HG02973 (cell line): Measurements from ENCODE around the gene CAMK2D.

ENCODE experiments used
- ATAC-seq: cut with Tn5 transposase; IDR thresholded peaks from one replicate; pipeline ENCODE4 v1.9.1; 2021; ENCODE audit warnings: moderate library complexity; ENCODE audit not compliant: unreplicated experiment

CAMK2D gene

DNA sequence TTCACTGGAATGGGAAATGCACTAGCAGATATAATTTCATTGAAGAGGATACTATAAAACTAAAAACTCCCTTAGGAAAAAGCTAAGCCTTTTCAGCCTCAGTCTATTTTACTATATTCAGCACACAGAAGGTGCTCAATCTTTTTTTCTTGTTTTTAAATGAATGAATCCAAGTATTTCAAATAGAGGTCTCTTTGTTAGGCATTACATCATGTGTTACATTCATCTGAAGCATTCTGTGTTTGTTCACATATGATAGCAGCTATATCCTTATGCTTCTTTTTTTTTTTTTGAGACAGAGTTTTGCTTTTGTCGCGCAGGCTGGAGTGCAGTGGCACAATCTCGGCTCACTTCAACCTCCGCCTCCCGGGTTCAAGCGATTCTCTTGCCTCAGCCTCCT, 278.4 kb downstream of the CAMK2D start:
- ATAC-seq: no peak

DNA sequence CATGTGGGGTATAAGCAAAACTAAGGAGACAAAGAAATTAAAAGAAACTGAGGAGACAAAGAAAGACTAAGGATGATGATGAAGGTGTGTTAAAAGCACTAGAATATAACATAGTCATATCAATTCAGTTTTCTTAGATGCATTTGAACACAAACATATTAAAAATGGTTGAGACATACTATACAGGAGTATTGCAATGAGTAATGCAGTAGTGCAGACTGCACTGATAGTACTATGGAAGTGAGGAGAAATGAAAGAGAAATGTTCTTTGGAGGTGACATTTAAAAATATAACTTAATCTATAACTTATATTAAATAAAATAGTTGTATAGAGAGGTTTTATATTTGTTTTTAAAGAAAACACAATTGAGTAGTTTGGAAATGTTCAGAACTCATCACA, 279.2 kb downstream of the CAMK2D start:
- no peak for ATAC-seq

DNA sequence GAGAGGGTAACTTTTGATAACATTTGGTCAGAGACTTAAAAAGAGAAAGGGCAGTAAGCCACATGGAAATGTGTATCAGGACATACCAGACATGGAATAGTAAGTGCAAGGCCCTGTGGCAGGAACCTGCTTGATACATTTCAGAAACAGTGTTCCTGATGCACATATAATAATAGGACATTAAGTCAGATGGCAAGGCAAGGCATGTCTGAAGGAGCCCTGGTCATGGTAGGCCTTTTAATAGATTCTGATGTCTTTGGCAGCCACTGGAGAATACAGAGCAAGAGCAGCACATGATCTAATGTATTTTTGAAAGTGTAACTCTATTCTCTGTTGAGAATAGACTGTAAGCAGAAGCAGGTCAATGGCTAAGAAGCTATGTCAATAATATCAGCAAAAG, 279.7 kb downstream of the CAMK2D start:
- no peak for ATAC-seq

DNA sequence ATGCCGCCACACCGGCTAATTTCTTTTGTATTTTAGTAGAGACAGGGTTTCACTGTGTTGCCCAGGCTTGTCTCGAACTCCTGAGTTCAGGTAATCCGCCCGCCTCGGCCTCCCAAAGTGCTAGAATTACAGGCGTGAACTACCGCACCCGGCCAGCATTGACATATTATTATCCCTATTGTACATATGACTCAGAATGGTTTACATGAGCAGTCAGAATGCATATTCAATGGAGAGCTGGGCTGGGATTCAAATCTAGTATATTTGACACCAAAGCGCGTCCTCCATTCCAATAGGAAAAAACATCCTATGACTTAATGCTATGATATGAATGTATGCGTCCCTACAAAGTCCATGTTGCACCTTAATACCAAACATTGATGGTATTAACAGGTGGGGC, 281.4 kb downstream of the CAMK2D start:
- ATAC-seq: no peak

DNA sequence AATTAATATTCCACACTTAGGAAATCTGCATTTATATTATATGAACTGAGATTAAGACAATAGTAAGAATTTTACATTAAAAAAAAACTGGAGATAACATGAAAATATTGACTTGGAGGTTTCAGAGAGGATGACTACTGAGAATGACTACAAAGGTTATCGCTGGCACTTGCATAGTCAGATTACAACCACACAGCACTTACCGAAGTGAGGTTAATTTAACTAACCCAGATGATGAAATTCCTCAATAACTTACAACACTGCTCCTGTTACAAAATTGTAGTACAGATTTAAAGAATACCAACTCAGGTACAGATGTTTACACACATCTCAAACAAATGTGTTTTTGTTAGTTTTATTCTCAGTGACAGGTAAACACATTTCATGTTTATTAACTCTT, 283.5 kb downstream of the CAMK2D start:
- no peak for ATAC-seq

DNA sequence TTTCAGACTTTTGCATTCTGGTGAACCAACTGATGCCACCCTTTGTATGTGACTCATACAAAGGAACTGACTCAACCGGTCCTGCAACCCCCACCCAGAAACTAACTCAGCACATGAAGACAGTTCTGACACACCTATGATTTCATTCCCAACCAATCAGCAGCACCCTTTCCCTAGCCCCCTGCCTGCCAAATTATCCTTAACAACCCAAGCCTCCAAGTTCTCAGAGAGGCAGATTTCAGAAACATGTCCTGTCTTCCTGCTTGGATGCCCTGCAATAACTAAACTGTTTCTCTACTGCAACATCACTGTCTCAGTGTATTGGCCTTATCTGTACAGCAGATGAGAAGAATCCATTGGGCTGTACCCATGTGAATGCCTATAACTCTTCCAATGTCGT, 284.7 kb downstream of the CAMK2D start:
- ATAC-seq: no peak

DNA sequence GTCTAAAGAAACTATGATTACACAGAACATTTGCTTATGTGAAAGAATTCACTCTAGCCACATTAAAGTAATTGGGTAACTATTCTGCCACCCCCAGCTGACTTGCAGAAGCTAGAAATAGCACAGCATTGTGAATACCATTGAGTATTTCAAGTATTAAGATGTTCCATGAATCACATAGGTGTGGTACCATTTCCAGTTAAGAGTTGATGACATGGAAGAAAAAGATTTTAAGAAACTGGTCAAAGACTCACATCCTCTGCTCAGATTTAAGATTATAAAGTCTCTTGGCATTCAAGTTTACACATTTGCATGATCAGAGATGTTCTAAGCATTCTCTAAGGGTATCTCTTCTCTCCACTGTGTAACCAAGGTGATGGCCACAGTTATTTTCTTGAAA, 287.5 kb downstream of the CAMK2D start:
- no peak for ATAC-seq

DNA sequence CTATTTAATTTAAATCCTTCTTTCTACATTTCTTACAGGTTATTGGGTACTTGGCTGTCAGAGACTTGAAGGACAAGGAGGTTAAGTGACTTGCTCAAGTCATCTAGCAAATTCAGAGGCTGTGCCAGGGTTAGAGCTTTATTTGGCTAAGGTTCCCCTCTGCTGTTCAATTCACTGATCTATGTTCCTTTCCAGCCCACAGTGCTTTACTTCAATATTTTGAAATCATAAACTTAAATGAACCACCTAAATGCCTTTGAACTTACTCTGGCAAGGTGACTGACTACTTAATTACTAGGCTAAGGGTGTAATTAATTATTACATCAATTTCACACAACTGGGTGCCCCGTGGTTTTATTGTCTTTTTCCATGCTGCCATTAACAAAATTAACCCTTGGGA, 288.7 kb downstream of the CAMK2D start:
- no peak for ATAC-seq

DNA sequence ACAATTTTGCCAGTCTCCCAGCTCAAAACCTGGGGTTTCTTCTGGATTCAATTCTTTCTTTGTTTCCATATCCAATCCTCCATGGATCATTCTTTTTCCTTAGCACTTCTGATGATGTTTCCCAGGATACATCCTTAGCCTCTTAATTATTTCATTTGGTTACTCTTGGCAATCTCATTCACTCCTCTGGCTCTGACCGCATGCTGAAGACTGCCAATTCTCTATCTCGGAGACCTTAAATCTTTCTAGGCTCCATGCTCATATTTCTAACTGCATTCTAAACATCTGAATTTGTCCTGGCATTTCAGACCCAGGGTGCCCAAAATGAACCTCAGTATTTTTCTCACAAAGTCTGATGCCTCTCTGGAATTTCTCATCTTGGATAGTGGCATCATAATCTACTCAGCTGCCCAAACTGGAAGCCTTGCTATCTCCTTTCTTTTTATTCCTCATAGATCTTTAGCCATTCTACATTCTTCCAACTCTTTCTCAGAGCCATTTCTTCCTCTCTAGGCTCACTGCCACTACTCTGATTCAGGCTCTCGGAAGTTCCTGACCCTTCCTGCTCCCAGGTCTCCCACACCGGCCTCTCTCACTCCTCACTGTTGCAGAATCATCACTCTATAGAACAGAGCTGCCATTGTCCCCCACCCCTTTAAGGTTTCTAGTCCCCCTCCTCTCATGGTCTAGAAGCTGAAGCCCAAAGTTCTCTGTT, 290.2 kb downstream of the CAMK2D start:
- ATAC-seq: no peak

DNA sequence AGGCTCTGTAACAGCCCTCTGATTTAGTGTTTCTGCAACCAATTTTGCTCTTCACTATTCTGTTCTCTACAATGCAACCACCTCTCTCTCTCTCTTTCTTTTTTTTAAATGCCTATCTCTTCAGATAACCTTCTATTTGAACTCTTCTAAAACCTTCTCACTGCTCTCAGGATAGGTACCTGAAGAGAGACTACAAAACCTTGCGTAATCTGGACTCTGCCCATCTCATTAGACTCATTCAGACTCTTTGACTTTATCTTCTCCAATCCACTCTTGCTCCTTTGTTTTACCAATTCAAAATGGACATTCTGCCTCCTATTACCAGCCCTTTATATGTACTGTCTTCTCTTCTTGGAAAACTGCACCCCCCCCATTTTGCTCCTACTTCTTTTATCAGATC, 291.6 kb downstream of the CAMK2D start:
- ATAC-seq: no peak

DNA sequence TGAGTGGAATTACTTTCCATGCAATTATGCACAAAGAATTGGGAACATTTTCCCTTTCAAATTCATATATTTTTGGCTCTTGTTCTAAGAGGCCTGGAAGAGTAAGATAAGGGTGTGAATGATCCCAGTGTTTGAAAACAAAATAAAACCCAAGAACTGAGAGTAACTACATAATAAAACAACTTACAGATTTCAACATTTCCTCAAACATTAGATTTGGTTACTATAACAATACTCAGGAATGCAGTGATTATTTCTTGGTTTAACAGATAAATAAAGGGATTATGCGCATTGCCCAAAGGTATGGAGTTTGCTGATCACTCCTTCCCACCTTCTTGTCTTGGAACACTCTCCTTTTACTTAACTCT, 292.5 kb downstream of the CAMK2D start:
- ATAC-seq: no peak

DNA sequence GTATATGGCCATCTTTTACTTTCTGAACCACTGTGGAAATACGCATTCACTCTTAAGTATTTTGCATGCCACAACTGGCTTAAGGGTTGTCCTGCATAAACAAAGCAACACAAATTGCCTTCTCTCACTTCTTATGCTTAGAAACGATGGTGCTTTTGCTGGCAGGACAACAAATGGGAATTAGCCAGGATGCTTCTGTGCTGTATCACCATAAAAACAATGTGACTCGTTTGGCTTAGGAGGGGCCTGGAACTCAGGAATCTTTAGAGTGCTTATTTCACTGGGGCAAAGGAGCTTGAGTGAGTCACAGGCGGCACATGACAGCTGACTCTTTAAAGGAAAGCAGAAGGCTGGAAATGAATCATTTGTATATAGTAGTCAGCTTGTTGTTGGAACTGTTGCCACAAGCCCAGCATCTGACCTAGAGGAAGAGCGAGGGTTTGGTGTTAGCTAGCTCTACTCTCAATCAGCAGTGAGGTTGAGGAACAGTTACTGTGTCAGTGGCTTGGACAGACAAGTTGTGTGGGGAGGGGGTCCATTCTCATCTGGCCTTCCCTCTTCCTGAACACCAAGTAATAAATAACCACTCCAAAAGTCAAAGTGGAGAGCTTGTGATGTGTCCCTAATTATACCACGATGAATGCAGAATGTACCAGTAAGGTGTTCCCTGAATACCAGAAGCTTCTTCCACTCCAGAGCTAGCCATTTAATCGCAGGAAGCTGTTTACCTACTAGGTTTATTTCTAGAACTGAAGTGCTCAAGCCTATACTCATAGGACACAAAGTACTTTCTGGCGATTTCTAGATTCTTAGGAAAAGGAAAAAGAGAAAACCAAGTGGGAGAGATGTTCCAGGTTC, 293.1 kb downstream of the CAMK2D start:
- no peak for ATAC-seq

DNA sequence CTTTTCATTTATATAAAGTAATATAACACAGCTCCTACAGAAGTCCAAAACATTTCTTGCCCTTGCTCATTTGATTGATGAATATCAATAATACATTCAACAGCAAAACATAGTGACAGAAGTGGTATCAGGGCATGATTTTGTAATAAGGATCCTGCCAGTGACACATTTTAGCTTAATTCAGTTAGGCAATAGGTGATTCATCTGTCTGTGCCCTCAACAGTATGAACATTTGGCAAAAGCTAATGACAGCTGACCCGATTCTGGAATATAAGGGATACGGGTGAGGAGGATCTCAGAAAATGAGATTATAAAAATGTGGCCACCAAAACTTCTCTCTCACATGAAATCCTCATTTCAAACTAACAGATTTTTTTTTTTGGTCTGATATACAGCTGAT, 294.0 kb downstream of the CAMK2D start:
- ATAC-seq: no peak

DNA sequence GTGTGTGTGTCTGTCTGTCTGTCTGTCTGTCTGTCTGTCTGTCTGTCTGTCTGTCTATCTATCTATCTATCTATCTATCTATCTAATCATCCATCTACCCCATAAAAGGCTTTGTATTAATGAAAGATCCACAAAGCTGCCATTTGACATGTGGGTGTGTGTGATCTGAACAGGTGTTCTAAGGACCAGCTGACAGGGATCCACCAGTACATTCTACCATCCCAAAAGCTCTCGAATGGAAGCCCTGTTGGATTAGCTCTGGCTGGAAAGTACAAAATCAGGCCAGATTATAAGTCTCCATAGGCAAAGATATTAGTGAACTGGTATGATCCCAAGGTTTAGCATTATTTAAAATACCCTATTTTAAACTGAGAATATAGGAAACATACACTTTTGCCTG, 299.3 kb downstream of the CAMK2D start:
- no peak for ATAC-seq

DNA sequence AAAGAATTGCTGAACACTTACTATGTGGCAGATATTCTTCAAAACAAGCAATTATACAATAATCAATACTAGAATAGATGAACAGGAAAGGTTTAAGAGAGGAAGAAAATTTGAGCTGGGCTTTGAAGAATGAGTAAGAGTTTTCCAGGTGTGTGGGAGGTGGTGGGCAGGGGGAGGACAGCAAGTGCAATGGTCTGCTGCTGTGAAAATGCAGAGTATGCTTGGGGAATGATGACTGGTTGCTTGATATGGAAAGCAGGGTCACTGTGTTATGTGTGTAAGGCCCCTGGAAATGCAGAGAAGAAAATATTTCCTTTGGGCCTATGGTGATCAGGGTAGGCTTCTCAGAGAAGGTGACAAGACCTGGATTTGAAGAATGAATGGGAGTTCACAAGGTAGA, 300.3 kb downstream of the CAMK2D start:
- ATAC-seq: no peak

DNA sequence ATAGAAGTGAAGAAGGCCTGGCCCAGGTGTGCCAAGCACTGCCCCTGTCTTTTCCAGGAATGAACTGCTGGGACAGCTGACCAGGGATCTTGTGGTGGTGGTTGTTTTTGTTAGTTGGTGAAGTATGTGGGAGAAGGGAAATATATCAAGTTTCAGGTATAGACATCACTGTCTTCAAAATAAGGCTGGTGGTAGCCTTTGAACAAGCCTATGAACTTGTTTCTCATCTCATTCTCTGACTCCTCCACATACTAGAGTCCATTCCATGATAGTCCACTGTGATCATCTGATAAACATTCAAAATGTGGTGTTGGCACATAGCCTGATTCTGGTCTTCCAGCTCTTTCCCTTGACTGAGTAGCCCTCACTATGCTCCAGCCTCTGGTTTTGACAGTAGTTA, 303.7 kb downstream of the CAMK2D start:
- no peak for ATAC-seq

DNA sequence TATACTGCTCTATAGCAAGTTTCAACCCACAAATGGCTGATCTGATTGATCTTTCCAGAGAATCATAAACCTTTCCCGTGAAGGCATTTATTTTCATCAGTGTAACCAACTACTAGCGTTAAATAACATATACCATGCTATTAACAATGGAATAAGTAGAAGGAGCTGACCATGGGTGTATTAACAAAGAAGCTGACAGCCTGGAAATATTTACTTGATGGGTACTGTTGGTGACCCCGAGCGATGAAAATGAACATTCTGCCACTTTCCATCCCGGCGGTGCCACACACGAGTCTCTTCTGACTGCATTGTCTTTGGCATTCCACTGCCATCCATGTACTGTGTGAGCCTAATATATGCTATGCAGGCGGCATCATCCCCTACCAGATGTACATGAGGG, 304.4 kb downstream of the CAMK2D start:
- no peak for ATAC-seq

DNA sequence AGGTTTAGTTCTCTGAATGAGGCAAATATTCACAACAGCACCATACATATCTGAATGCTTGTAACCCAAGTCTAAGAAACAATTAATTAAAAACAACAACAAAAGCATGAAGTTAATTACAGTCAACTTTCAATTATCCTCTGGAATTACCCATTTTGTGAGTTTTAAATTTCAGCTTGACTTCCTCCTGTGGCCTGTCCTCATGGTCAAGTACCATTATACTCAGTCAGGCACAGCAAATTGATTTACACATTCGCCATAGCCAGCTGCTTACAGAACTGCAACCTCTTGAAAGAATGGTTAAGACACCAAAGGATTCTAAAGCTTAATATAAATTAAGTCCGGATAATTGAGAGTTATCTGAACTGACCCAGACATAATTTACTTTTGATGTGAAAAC, 306.5 kb downstream of the CAMK2D start:
- no peak for ATAC-seq

DNA sequence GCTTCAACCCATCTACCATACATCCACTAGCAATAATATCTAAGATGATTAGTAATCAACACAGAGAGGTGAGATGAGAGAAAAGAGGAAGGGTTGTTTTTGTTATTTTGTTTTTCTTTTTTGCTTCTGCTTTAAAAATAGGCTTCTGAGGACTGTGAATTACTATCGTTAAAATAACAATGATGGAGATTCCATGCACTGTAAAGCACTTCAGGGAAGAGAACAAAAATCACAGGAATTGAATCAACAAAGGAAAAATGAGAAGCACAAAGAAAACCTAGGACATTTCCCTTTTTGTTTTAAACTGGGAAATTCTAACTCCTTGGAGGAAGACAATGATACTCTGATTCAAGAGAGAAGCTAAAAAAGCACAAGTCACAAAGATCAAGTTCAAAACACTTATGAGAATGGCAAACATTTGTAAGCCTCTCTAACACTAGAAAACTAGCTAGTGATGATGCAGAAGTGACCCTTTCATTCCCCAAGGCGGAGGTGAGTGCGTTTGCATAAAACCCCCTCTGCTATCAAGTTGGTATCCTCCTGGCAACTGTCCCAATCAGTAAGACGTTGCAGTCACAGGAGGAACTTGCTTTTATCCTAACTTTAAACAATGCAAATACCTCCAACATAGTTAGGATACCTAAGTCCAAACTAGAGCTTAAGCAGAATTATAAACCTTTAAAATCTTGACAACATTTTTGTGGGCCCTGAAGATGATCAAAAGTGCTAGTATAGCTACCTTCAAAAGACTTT, 308.5 kb downstream of the CAMK2D start:
- no peak for ATAC-seq

DNA sequence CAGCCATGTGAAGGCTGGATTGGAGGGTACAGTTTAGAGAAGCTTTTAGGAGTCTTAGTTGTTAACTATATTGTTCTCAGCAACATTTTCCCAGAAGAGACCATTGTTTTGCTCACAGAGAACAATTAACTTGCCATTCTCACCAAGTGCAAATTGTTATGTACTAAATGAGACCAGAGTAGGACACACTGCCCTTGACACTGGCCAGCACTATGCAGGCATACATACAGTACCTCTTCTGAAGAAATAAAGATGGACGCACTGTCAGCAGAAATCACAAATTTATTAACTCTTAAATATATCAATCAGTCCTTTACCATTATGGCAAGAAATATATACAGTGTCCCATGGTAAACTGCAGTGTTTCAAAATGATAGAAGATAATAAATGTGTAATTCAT, 309.4 kb downstream of the CAMK2D start:
- no peak for ATAC-seq

DNA sequence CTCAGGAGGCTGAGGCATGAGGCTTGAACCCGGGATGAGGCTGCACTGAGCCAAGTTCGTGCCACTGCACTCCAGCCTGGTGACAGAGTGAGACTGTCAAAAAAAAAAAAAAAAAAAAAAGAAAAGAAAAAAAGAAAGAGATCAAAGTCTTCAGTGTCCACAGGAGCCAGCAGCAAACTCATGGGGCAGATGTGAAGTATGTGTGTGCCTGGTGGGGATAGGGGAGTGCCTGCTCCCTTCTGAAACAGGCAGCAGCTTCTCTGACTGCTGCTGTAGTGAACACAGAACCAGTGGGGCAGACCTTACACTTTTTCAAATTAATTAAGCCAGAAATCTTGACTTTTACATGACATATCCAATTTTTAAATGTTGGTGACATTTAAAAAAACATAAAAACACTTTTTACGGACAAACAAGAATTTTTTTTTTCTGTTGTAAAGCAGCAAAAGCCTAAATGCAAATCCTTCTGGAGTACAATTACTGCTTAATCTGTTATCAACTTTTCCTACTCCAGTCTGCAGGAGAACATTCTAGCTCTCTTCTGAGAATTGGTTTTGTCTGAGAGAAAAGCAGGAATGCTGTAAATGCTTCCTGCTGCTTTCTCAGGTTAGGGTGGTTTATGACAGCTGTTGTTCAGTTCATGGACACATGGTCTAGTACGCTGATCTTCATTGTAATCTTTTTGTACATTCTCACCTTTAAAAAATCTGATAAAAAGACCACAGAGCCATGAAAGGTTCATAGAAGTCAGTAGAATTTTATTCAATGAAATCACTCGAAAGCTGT, 311.1 kb downstream of the CAMK2D start:
- ATAC-seq: no peak
